Caco-2 (cell line): ENCODE data around the gene SLIT3. TPM values are rescaled to one million over a fixed set of nuclear protein-coding genes. Genes with fewer than 3 reads are reported as not detected.

Experiments used
- BruUV-seq: library from RNA; stranded (reverse); fragments of 400-500 nt; replicated peaks from 2 replicates; lab custom pipeline; 2021; lab: Mats Ljungman, UMichigan
- CTCF ChIA-PET: fragments of 300-600 bp; sonication (Branson Sonifier 250); formaldehyde crosslinking; loops from one replicate; lab custom pipeline; 2022; ENCODE audit warnings: antibody characterized with exemption; lab: Charles Lee
- POLR2A ChIA-PET: fragments of 300-600 bp; sonication (Branson Sonifier 250); formaldehyde crosslinking; loops from one replicate; lab custom pipeline; 2022; ENCODE audit warnings: antibody characterized with exemption; lab: Charles Lee
- DNase-seq, 2 experiments: peaks; one replicate each; pipeline versions ENCODE4 v3.0.0 to v3.0.0-alpha.2; 2020 to 2022
- H3K27me3 ChIP-seq: replicated peaks from 2 replicates; pipeline ENCODE4 v1.6.0; 2011; ENCODE audit warnings: low read length; ENCODE audit not compliant: control insufficient read depth, insufficient read depth
- H3K36me3 ChIP-seq: 2 replicates; pipeline ENCODE4 v1.5.1; 2011; ENCODE audit warnings: low read length; ENCODE audit not compliant: control insufficient read depth, insufficient read depth
- H3K4me1 ChIP-seq: fragments of 250-450 bp; sonication (Bioruptor Pico); 2 replicates; pipeline ENCODE4 v1.5.1; 2020; ENCODE audit warnings: mild to moderate bottlenecking
- H3K4me3 ChIP-seq: 2 replicates; pipeline ENCODE4 v1.5.1; 2011; ENCODE audit warnings: low read depth, mild to moderate bottlenecking, control low read depth, low read length
- H3K9me3 ChIP-seq: fragments of 250-450 bp; sonication (Bioruptor Pico); 2 replicates; pipeline ENCODE4 v1.5.1; 2020; ENCODE audit warnings: mild to moderate bottlenecking, moderate library complexity
- H3K27ac Mint-ChIP-seq: one replicate; pipeline ENCODE4 v1.8.0; 2022; ENCODE audit warnings: mixed read lengths; ENCODE audit not compliant: unreplicated experiment
- H3K27me3 Mint-ChIP-seq: one replicate; pipeline ENCODE4 v1.8.0; 2022; ENCODE audit warnings: mixed read lengths; ENCODE audit not compliant: insufficient read depth, unreplicated experiment
- H3K36me3 Mint-ChIP-seq: one replicate; pipeline ENCODE4 v1.8.0; 2022; ENCODE audit warnings: mild to moderate bottlenecking, mixed read lengths; ENCODE audit not compliant: insufficient read depth, unreplicated experiment
- H3K4me1 Mint-ChIP-seq: one replicate; pipeline ENCODE4 v1.8.0; 2022; ENCODE audit warnings: low read depth, mixed read lengths; ENCODE audit not compliant: unreplicated experiment
- H3K4me3 Mint-ChIP-seq: one replicate; pipeline ENCODE4 v1.8.0; 2022; ENCODE audit warnings: mild to moderate bottlenecking, moderate library complexity, mixed read lengths; ENCODE audit not compliant: unreplicated experiment
- H3K9me3 Mint-ChIP-seq: one replicate; pipeline ENCODE4 v1.8.0; 2022; ENCODE audit warnings: mixed read lengths; ENCODE audit not compliant: unreplicated experiment
- intact Hi-C: fragments of 100-400 bp; cut with micrococcal nuclease; formaldehyde crosslinking; loops from one replicate; pipeline ENCODE4 v1.10.0; 2022; ENCODE audit not compliant: unreplicated experiment
- total RNA-seq: library from RNA; stranded (reverse); gene quantifications from 2 replicates; pipeline ENCODE4 v1.2.3, GENCODE V29; 2022
- TF ChIP-seq, protein P1 (sequence below), 2 experiments: fragments of 200-600 bp in 1 of 2; IDR thresholded peaks; 1 replicate in 1 of 2; 2 replicates in 1 of 2; pipeline versions ENCODE4 v1.5.1 to v1.8.0; 2011 to 2022; ENCODE audit warnings: antibody characterized with exemption in 1 of 2, control low read depth in 1 of 2, inconsistent platforms in 1 of 2, low read depth in 1 of 2, low read length in 1 of 2, mild to moderate bottlenecking in 1 of 2, moderate library complexity in 1 of 2; ENCODE audit not compliant: insufficient read depth in 1 of 2, severe bottlenecking in 1 of 2, unreplicated experiment in 1 of 2

SLIT3 gene
- total RNA-seq, 1 experiment from 2014 or later = 2.1 TPM

DNA sequence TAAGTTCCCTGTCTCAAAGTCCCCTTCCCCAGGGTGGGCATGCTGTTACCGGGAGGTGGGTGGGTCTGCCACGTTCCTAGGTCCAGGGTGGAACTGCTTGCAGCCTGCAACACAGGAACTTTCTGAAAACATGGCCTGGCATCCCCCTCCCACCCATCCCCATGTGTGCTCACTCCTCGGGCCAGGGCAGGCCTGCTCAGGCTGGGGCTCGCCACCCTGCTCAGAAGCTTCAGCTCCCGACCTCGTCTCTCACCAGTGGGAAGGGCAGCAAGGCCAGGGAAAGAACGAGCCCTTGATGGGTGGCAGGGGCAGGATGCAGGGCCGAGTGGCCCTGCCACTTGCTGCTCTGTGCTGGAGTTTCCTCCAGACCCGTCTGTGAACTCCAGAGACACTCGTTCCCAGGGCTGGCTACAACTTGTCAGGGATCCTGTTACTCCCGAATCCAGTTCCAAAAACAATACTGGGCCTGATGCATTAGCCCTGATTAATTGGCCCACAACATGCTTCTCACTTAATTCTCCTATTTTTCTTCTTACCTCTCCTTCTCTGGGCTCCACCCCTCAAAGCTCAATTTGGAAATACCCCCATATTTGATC lies 197.3 kb downstream of the SLIT3 start:
- POLR2A ChIA-PET = no interaction called here
- no peaks in the 10 kb centered on the region for H3K9me3 Mint-ChIP-seq
- H3K27me3 Mint-ChIP-seq = no peaks in the 10 kb centered on the region
- no peak for DNase-seq
- H3K4me1 Mint-ChIP-seq = peaks cover 21% of the 10 kb centered on the region
- Histone ChIP-seq H3K4me3 (no peak overlapping the region), H3K9me3 (no peaks in the 10 kb centered on the region), H3K4me1 (peaks cover 35% of the 10 kb centered on the region), H3K36me3 (no peaks in the 10 kb centered on the region), H3K27me3 (no peaks in the 10 kb centered on the region)
- BruUV-seq = no TSS peak
- TF ChIP-seq, protein P1, sequence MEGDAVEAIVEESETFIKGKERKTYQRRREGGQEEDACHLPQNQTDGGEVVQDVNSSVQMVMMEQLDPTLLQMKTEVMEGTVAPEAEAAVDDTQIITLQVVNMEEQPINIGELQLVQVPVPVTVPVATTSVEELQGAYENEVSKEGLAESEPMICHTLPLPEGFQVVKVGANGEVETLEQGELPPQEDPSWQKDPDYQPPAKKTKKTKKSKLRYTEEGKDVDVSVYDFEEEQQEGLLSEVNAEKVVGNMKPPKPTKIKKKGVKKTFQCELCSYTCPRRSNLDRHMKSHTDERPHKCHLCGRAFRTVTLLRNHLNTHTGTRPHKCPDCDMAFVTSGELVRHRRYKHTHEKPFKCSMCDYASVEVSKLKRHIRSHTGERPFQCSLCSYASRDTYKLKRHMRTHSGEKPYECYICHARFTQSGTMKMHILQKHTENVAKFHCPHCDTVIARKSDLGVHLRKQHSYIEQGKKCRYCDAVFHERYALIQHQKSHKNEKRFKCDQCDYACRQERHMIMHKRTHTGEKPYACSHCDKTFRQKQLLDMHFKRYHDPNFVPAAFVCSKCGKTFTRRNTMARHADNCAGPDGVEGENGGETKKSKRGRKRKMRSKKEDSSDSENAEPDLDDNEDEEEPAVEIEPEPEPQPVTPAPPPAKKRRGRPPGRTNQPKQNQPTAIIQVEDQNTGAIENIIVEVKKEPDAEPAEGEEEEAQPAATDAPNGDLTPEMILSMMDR (IDR thresholded peaks at IDR 0.05; ENCODE audit: insufficient read depth in 1 of 2, low read depth in 1 of 2, low read length in 1 of 2, severe bottlenecking in 1 of 2, unreplicated experiment in 1 of 2) = no peak
- no peak overlapping the region for H3K27ac Mint-ChIP-seq
- no peak overlapping the region for H3K4me3 Mint-ChIP-seq
- intact Hi-C loops = no loop called here
- H3K36me3 Mint-ChIP-seq = no peaks in the 10 kb centered on the region
- CTCF ChIA-PET = no interaction called here

DNA sequence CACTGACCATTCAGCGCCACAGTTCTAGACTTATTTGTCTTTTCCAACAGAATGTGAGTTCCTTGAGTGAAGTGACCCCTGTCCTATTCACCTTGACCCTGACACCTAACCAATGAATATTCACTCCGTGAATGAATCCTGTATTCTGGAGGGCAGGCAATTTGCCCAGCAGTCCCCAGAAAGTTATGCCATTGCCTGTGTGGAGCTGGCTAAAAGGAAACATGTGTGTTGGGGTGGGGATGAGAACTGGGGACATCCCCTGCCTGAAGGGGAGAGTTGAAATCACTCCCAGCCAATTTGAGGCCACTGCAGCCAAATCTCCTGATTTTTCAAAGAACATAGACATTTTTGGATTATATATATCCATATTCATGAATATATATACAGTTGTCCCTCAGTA lies 199.0 kb downstream of the SLIT3 start:
- Mint-ChIP-seq H3K4me1 (peaks cover 32% of the 10 kb centered on the region), H3K4me3 (no peak overlapping the region), H3K36me3 (no peaks in the 10 kb centered on the region), H3K27me3 (no peaks in the 10 kb centered on the region), H3K9me3 (no peaks in the 10 kb centered on the region), H3K27ac (peak overlapping the region; percentile 56)
- TF ChIP-seq, protein P1 (IDR thresholded peaks at IDR 0.05; ENCODE audit: insufficient read depth in 1 of 2, low read depth in 1 of 2, low read length in 1 of 2, severe bottlenecking in 1 of 2, unreplicated experiment in 1 of 2) = no peak
- CTCF ChIA-PET = no interaction called here
- no peak for DNase-seq
- Histone ChIP-seq H3K4me3 (no peak overlapping the region), H3K4me1 (peaks cover 43% of the 10 kb centered on the region), H3K36me3 (no peaks in the 10 kb centered on the region), H3K27me3 (no peaks in the 10 kb centered on the region), H3K9me3 (no peaks in the 10 kb centered on the region)
- intact Hi-C loops = no loop called here
- no TSS peak for BruUV-seq
- POLR2A ChIA-PET = no interaction called here

DNA sequence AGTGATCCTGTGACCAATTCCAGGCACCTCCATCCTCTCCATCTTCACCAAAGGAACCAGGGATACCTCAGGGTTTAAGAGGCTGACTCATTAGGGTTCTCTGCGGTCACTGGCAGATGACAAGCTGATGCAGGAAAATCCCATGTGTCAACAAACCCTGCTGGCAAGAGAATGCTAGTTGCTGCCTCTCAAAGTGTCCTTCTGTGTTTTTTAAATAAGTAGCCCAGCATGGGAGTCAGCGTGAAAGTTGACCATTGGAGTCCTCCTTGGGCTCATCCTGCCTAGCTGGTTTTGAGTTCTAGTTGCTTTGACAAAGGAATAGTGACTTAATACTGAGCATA lies 200.2 kb downstream of the SLIT3 start:
- ChIA-PET POLR2A (no interaction called here), CTCF (no interaction called here)
- no peaks in the 10 kb centered on the region for H3K27me3 Mint-ChIP-seq
- TF ChIP-seq, protein P1 (IDR thresholded peaks at IDR 0.05; ENCODE audit: insufficient read depth in 1 of 2, low read depth in 1 of 2, low read length in 1 of 2, severe bottlenecking in 1 of 2, unreplicated experiment in 1 of 2) = no peak
- H3K36me3 Mint-ChIP-seq = no peaks in the 10 kb centered on the region
- no peak overlapping the region for H3K27ac Mint-ChIP-seq
- intact Hi-C loops = no loop called here
- no peak for DNase-seq
- peaks cover 50% of the 10 kb centered on the region for H3K4me1 ChIP-seq
- no peak overlapping the region for H3K4me3 ChIP-seq
- H3K4me3 Mint-ChIP-seq = no peak overlapping the region
- H3K36me3 ChIP-seq = no peaks in the 10 kb centered on the region
- no peaks in the 10 kb centered on the region for H3K27me3 ChIP-seq
- no peaks in the 10 kb centered on the region for H3K9me3 Mint-ChIP-seq
- peaks cover 40% of the 10 kb centered on the region for H3K4me1 Mint-ChIP-seq
- H3K9me3 ChIP-seq = no peaks in the 10 kb centered on the region
- BruUV-seq = no TSS peak
